Measurements from ENCODE around the gene TOR1B. TPM values are rescaled to one million over a fixed set of nuclear protein-coding genes. Genes with fewer than 3 reads are reported as not detected.

Gene TOR1B
- total RNA-seq, 1 experiment from 2014 or later, result 18.8 TPM

DNA sequence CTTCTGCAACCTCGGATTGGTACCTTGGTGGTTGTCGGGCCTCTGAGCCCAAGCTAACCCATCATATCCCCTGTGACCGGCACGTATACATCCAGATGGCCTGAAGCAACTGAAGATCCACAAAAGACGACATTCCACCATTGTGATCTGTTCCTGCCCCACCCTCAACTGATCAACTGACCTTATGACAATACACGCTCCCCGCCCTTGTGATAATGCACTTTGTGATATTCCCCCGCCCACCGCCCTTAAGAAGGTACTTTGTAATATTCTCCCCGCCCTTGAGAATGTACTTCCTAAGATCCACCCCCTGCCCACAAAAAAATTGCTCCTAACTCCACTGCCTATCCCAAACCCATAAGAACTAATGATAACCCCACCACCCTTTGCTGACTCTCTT lies 16.5 kb upstream of the TOR1B start:
- H3K9me3 Mint-ChIP-seq, result no peaks in the 10 kb centered on the region
- ChIA-PET POLR2A (no interaction called here), CTCF (interaction anchor here (1.5 to 14.0 kb wide), 3 partner anchors 49 to 66 kb away, joined by 6 to 101 read pairs (median 9); no protein-coding TSS in a partner anchor)
- TF ChIP-seq AFF4 (CRISPR knock-in tag; IDR thresholded peaks at IDR 0.05; ENCODE audit: borderline replicate concordance), result no peak
- no peak for TF ChIP-seq E2F5 (CRISPR knock-in tag; IDR thresholded peaks at IDR 0.05)
- TF ChIP-seq TEAD1 (CRISPR knock-in tag; IDR thresholded peaks at IDR 0.05), result no peak
- no peak for TF ChIP-seq GTF2I (CRISPR knock-in tag; conservative IDR thresholded peaks at IDR 0.05)
- no peak for TF ChIP-seq ZNF416 (CRISPR knock-in tag; IDR thresholded peaks at IDR 0.05)
- TF ChIP-seq KAT7 (CRISPR knock-in tag; IDR thresholded peaks at IDR 0.05; ENCODE audit: borderline replicate concordance), result no peak
- TF ChIP-seq, protein P1, sequence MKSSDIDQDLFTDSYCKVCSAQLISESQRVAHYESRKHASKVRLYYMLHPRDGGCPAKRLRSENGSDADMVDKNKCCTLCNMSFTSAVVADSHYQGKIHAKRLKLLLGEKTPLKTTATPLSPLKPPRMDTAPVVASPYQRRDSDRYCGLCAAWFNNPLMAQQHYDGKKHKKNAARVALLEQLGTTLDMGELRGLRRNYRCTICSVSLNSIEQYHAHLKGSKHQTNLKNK (CRISPR knock-in tag; IDR thresholded peaks at IDR 0.05), result no peak
- no peak for TF ChIP-seq SMAD4 (CRISPR knock-in tag; IDR thresholded peaks at IDR 0.05)
- TF ChIP-seq GABPB1 (CRISPR knock-in tag; IDR thresholded peaks at IDR 0.05), result no peak
- no peak for TF ChIP-seq NFE2L1 (CRISPR knock-in tag; IDR thresholded peaks at IDR 0.05)
- TF ChIP-seq, protein P2, sequence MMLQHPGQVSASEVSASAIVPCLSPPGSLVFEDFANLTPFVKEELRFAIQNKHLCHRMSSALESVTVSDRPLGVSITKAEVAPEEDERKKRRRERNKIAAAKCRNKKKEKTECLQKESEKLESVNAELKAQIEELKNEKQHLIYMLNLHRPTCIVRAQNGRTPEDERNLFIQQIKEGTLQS (CRISPR knock-in tag; conservative IDR thresholded peaks at IDR 0.05), result no peak
- TF ChIP-seq, protein P3, sequence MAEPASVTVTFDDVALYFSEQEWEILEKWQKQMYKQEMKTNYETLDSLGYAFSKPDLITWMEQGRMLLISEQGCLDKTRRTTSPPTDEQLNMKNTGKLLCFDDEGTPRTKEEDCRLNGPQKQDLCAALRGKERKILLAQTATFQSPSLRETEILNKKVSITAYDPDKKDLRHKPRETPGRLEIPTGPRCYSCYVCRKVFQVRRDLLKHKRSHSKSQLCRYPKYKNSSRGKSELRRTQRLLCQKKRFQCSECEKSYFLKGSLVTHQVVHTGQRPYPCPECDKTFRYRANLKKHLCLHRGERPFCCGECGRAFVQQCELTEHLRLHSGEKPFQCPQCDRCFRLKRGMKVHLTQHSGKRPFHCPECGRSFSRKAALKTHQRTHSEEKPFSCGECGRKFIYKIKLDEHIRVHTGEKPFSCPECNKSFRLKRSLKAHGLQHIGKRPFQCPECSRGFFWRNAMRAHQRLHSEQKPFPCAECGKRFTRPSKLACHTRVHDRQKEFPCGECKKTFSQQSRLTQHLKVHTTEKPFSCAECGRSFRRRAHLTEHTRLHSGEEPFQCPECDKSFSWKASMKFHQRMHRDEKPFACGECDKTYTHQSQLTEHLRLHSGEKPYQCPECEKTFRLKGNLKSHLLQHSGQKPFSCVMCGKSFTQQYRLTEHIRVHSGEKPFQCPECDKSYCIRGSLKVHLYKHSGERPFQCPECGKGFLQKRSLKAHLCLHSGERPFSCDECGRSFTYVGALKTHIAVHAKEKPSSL (CRISPR knock-in tag; conservative IDR thresholded peaks at IDR 0.05), result no peak
- no peak for TF ChIP-seq CBFB (CRISPR knock-in tag; IDR thresholded peaks at IDR 0.05; ENCODE audit: low read depth)
- no peak for TF ChIP-seq SMAD3 (CRISPR knock-in tag; IDR thresholded peaks at IDR 0.05; ENCODE audit: borderline replicate concordance)
- no peak for TF ChIP-seq JAZF1 (CRISPR knock-in tag; IDR thresholded peaks at IDR 0.05)
- no peak for TF ChIP-seq ZNF121 (CRISPR knock-in tag; IDR thresholded peaks at IDR 0.05)
- no peak for TF ChIP-seq EMX1 (CRISPR knock-in tag; IDR thresholded peaks at IDR 0.05)
- TF ChIP-seq, protein P4, sequence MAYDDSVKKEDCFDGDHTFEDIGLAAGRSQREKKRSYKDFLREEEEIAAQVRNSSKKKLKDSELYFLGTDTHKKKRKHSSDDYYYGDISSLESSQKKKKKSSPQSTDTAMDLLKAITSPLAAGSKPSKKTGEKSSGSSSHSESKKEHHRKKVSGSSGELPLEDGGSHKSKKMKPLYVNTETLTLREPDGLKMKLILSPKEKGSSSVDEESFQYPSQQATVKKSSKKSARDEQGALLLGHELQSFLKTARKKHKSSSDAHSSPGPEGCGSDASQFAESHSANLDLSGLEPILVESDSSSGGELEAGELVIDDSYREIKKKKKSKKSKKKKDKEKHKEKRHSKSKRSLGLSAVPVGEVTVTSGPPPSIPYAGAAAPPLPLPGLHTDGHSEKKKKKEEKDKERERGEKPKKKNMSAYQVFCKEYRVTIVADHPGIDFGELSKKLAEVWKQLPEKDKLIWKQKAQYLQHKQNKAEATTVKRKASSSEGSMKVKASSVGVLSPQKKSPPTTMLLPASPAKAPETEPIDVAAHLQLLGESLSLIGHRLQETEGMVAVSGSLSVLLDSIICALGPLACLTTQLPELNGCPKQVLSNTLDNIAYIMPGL (CRISPR knock-in tag; IDR thresholded peaks at IDR 0.05), result no peak
- H3K4me3 Mint-ChIP-seq, result no peak overlapping the region
- ATAC-seq (no peak), DNase-seq (ENCODE audit: low spot score) (no peak)
- no peak overlapping the region for H3K27ac Mint-ChIP-seq
- no peaks in the 10 kb centered on the region; the same call in 1 of the 2 replicates for H3K27me3 Mint-ChIP-seq (ENCODE audit: low read depth)
- no peaks in the 10 kb centered on the region for H3K36me3 Mint-ChIP-seq
- no peaks in the 10 kb centered on the region for H3K4me1 Mint-ChIP-seq
